Measurements from ENCODE around the gene CCR1.
A peak's percentile ranks its signal among the peaks of the same experiment; 100 is the strongest.

The CCR1 gene

GRCh38 chr3:46208167-46208704, at the start of gene CCR1:
CCR1 (minus strand) TSS chr3:46208313; CDS start chr3:46204313, 4,000 bp downstream.
- peak; percentile 6 for DNase-seq

GRCh38 chr3:46252980-46253379, 44.9 kb upstream of the CCR1 start:
- no peak for DNase-seq

- DNase-seq, result no peak
These were observed 37.0 kb upstream of the CCR1 start for GRCh38 chr3:46245146-46245545.

GRCh38 chr3:46243560-46243959, 35.4 kb upstream of the CCR1 start:
- no peak for DNase-seq

- DNase-seq, result no peak
These were observed 34.0 kb upstream of the CCR1 start, which contains the start of gene CCR3 for GRCh38 chr3:46242120-46242519. CCR3 (plus strand) TSS chr3:46242460; CDS start chr3:46265159, 22,699 bp downstream.

GRCh38 chr3:46239952-46240351, 31.8 kb upstream of the CCR1 start:
- no peak for DNase-seq

- DNase-seq, result no peak
These were observed 31.3 kb upstream of the CCR1 start for GRCh38 chr3:46239301-46239938.

GRCh38 chr3:46238386-46238785, 30.3 kb upstream of the CCR1 start:
- no peak for DNase-seq

- no peak for DNase-seq
These were observed 28.4 kb upstream of the CCR1 start for GRCh38 chr3:46236294-46237054.

- no peak for DNase-seq
These were observed 27.3 kb upstream of the CCR1 start for GRCh38 chr3:46235425-46235824.

- DNase-seq, result no peak
These were observed 25.1 kb upstream of the CCR1 start for GRCh38 chr3:46233194-46233593.

- no peak for DNase-seq
These were observed 23.2 kb upstream of the CCR1 start for GRCh38 chr3:46231323-46231722.

- DNase-seq, result no peak
These were observed 20.4 kb upstream of the CCR1 start for GRCh38 chr3:46228260-46229242.

GRCh38 chr3:46222435-46223161, 14.5 kb upstream of the CCR1 start:
- DNase-seq, result no peak

- no peak for DNase-seq
These were observed 13.8 kb upstream of the CCR1 start for GRCh38 chr3:46221938-46222337.

GRCh38 chr3:46221391-46221790, 13.3 kb upstream of the CCR1 start:
- DNase-seq, result no peak

GRCh38 chr3:46218196-46218709, 10.1 kb upstream of the CCR1 start:
- DNase-seq, result no peak

GRCh38 chr3:46215810-46216414, 7.8 kb upstream of the CCR1 start:
- no peak for DNase-seq

GRCh38 chr3:46214751-46215352, 6.7 kb upstream of the CCR1 start:
- no peak for DNase-seq

GRCh38 chr3:46213201-46213600, 5.1 kb upstream of the CCR1 start:
- no peak for DNase-seq

GRCh38 chr3:46212101-46212500, 4.0 kb upstream of the CCR1 start:
- DNase-seq, result no peak

Data from CD4-positive, alpha-beta T cell treated with Interleukin-6 for 4 hours (primary cell).